Astrocyte (in vitro differentiated cells and primary cell): ENCODE data around the gene EMP2.

Source experiments
- CTCF ChIP-seq: IDR thresholded peaks from 2 replicates; pipeline ENCODE4 v1.5.1; 2011; ENCODE audit warnings: low read depth, mild to moderate bottlenecking, inconsistent platforms, low read length, moderate library complexity; ENCODE audit not compliant: insufficient read depth
- EZH2 ChIP-seq: IDR thresholded peaks from 2 replicates; pipeline ENCODE4 v1.6.1; 2012; ENCODE audit warnings: mild to moderate bottlenecking, low read length, inconsistent platforms; ENCODE audit not compliant: insufficient read depth

DNA sequence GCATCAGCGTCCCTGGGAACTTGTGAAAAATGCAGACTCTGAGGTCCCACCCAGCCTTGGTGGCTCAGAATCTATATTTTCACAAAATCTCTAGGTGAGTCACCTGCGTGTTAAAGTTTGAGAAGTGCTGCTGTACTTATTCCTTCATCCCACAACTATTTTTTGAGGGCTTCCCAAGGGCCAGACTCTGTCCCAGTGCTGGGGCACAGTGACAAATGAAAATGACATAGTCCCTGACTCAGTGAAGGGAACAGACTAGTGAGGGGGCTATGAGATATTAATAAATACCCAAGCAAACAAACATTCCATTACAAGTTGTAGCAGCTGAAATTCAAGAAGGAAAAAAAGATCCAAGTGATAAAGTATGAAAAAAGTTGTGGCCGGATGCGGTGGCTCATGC is 9.9 kb upstream of the EMP2 start:
- TF ChIP-seq CTCF (no peak), EZH2 (no peak)
